ENCODE results near the gene FCHO2. TPM values are rescaled to one million over a fixed set of nuclear protein-coding genes. Genes with fewer than 3 reads are reported as not detected.

FCHO2 gene
- total RNA-seq, 1 donor from 2014 or later = 11.2 TPM

DNA sequence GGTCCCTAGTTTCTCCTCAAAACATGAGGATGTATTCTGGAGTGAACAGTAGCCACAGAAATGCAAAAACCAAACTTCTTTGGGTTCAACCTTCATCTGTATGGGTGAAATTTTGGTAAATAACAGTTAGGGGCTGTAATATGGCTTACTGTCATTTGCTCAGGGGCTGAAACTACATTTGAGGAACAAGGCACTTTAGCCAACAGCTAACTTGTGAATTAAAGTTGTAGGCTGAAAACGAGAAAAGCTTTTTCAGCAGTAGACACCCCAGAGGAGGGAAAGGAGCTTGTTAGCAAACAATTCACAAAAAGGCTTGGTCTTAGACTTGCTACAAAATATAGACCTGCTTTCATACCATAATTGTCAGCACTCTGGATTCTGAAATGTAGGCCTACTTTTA, 171.1 kb downstream of the FCHO2 start:
- DNase-seq (ENCODE audit: low read depth) = no peak
- no peaks in the 10 kb centered on the region for H3K27me3 ChIP-seq (ENCODE audit: control insufficient read depth, insufficient read depth, low read length)
- no peak overlapping the region for H3K4me3 ChIP-seq (ENCODE audit: low read depth, low read length)
- H3K36me3 ChIP-seq (ENCODE audit: control insufficient read depth, insufficient read depth, low read length) = no peaks in the 10 kb centered on the region
- TF ChIP-seq CTCF (IDR thresholded peaks at IDR 0.05; ENCODE audit: insufficient read depth, low read length, poor library complexity, severe bottlenecking) = no peak

GRCh38 chr5:73129143-73129542, 173.3 kb downstream of the FCHO2 start:
- no peaks in the 10 kb centered on the region for H3K27me3 ChIP-seq (ENCODE audit: control insufficient read depth, insufficient read depth, low read length)
- no peaks in the 10 kb centered on the region for H3K36me3 ChIP-seq (ENCODE audit: control insufficient read depth, insufficient read depth, low read length)
- no peak for TF ChIP-seq CTCF (IDR thresholded peaks at IDR 0.05; ENCODE audit: insufficient read depth, low read length, poor library complexity, severe bottlenecking)
- DNase-seq (ENCODE audit: low read depth) = no peak
- no peak overlapping the region for H3K4me3 ChIP-seq (ENCODE audit: low read depth, low read length)

GRCh38 chr5:73130811-73131210, 175.0 kb downstream of the FCHO2 start:
- H3K36me3 ChIP-seq (ENCODE audit: control insufficient read depth, insufficient read depth, low read length) = no peaks in the 10 kb centered on the region
- no peaks in the 10 kb centered on the region for H3K27me3 ChIP-seq (ENCODE audit: control insufficient read depth, insufficient read depth, low read length)
- no peak overlapping the region for H3K4me3 ChIP-seq (ENCODE audit: low read depth, low read length)
- no peak for TF ChIP-seq CTCF (IDR thresholded peaks at IDR 0.05; ENCODE audit: insufficient read depth, low read length, poor library complexity, severe bottlenecking)
- DNase-seq (ENCODE audit: low read depth) = no peak

GRCh38 chr5:73131711-73132425, 176.0 kb downstream of the FCHO2 start:
- DNase-seq (ENCODE audit: low read depth) = no peak
- no peak for TF ChIP-seq CTCF (IDR thresholded peaks at IDR 0.05; ENCODE audit: insufficient read depth, low read length, poor library complexity, severe bottlenecking)
- no peaks in the 10 kb centered on the region for H3K27me3 ChIP-seq (ENCODE audit: control insufficient read depth, insufficient read depth, low read length)
- no peaks in the 10 kb centered on the region for H3K36me3 ChIP-seq (ENCODE audit: control insufficient read depth, insufficient read depth, low read length)
- no peak overlapping the region for H3K4me3 ChIP-seq (ENCODE audit: low read depth, low read length)

DNA sequence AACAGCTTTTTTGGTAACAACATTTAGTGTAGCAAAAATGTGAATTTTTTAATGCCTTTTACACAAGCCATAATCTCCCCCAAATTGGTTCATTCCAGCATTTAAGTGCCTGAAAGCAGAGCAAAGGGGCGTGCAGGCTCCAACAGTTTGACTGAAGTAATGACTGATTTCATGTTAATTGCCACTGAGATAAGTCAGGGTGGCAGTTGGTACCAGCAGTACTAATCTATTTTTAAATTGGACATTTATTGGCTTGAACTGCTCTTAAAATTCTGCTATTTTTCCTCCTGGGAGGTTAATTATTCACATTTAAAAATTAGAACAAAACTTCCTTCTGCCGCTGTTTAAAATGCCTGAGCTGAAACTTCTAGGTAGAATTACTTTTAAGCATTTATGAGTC, 176.9 kb downstream of the FCHO2 start:
- H3K4me3 ChIP-seq (ENCODE audit: low read depth, low read length) = no peak overlapping the region
- no peaks in the 10 kb centered on the region for H3K36me3 ChIP-seq (ENCODE audit: control insufficient read depth, insufficient read depth, low read length)
- TF ChIP-seq CTCF (IDR thresholded peaks at IDR 0.05; ENCODE audit: insufficient read depth, low read length, poor library complexity, severe bottlenecking) = no peak
- H3K27me3 ChIP-seq (ENCODE audit: control insufficient read depth, insufficient read depth, low read length) = no peaks in the 10 kb centered on the region
- no peak for DNase-seq (ENCODE audit: low read depth)

DNA sequence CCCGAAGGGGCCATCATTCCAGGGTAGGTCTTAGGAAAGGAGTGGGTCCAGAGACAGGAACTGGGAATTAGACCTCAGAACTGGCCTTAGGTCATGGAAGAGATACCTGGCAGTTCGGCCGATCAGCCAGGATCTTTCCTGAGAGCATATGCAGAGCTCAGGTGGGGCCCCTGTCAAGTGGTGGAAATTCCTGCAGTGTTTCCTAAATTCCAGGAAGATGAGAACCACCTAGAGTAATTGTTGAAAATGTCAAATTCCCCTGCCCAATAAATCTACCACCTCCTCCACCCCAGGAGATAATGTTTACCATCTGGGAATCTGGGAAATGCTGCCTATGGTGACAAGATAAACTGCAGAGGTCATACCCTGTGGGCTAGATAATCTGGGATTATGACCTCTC, 179.2 kb downstream of the FCHO2 start:
- H3K4me3 ChIP-seq (ENCODE audit: low read depth, low read length) = no peak overlapping the region
- no peaks in the 10 kb centered on the region for H3K36me3 ChIP-seq (ENCODE audit: control insufficient read depth, insufficient read depth, low read length)
- TF ChIP-seq CTCF (IDR thresholded peaks at IDR 0.05; ENCODE audit: insufficient read depth, low read length, poor library complexity, severe bottlenecking) = no peak
- DNase-seq (ENCODE audit: low read depth) = no peak
- no peaks in the 10 kb centered on the region for H3K27me3 ChIP-seq (ENCODE audit: control insufficient read depth, insufficient read depth, low read length)
